ENCODE data around the gene EPHA8. TPM values are rescaled to one million over a fixed set of nuclear protein-coding genes. Genes with fewer than 3 reads are reported as not detected.

Gene EPHA8
- total RNA-seq, 1 donor from 2014 or later, result 0.51 TPM

- no peak for TF ChIP-seq CTCF (IDR thresholded peaks at IDR 0.05)
- no peaks in the 10 kb centered on the region for H3K9me3 Mint-ChIP-seq (ENCODE audit: unreplicated experiment)
- no peak overlapping the region for H3K27ac Mint-ChIP-seq (ENCODE audit: unreplicated experiment)
- H3K27me3 Mint-ChIP-seq (ENCODE audit: unreplicated experiment), result peaks cover 30% of the 10 kb centered on the region
- no peaks in the 10 kb centered on the region for H3K4me1 Mint-ChIP-seq (ENCODE audit: unreplicated experiment)
- no peak for DNase-seq (ENCODE audit: extremely low spot score, unreplicated experiment)
- H3K36me3 Mint-ChIP-seq (ENCODE audit: unreplicated experiment), result no peaks in the 10 kb centered on the region
- no peak overlapping the region for H3K4me3 Mint-ChIP-seq (ENCODE audit: unreplicated experiment)
These were observed 13.3 kb downstream of the EPHA8 start for GRCh38 chr1:22576617-22577016.

- TF ChIP-seq CTCF (IDR thresholded peaks at IDR 0.05), result no peak
- Mint-ChIP-seq H3K36me3 (ENCODE audit: unreplicated experiment) (no peaks in the 10 kb centered on the region), H3K9me3 (ENCODE audit: unreplicated experiment) (no peaks in the 10 kb centered on the region), H3K27ac (ENCODE audit: unreplicated experiment) (no peak overlapping the region), H3K4me1 (ENCODE audit: unreplicated experiment) (no peaks in the 10 kb centered on the region), H3K27me3 (ENCODE audit: unreplicated experiment) (peaks cover 27% of the 10 kb centered on the region), H3K4me3 (ENCODE audit: unreplicated experiment) (no peak overlapping the region)
- no peak for DNase-seq (ENCODE audit: extremely low spot score, unreplicated experiment)
These were observed 15.6 kb downstream of the EPHA8 start for GRCh38 chr1:22578732-22579361.

GRCh38 chr1:22579541-22580155 lies 16.4 kb downstream of the EPHA8 start:
- DNase-seq (ENCODE audit: extremely low spot score, unreplicated experiment), result no peak
- H3K9me3 Mint-ChIP-seq (ENCODE audit: unreplicated experiment), result no peaks in the 10 kb centered on the region
- peaks cover 22% of the 10 kb centered on the region for H3K27me3 Mint-ChIP-seq (ENCODE audit: unreplicated experiment)
- H3K36me3 Mint-ChIP-seq (ENCODE audit: unreplicated experiment), result no peaks in the 10 kb centered on the region
- H3K4me3 Mint-ChIP-seq (ENCODE audit: unreplicated experiment), result no peak overlapping the region
- H3K4me1 Mint-ChIP-seq (ENCODE audit: unreplicated experiment), result no peaks in the 10 kb centered on the region
- no peak overlapping the region for H3K27ac Mint-ChIP-seq (ENCODE audit: unreplicated experiment)
- TF ChIP-seq CTCF (IDR thresholded peaks at IDR 0.05), result no peak

- H3K27me3 Mint-ChIP-seq (ENCODE audit: unreplicated experiment), result peaks cover 20% of the 10 kb centered on the region
- H3K36me3 Mint-ChIP-seq (ENCODE audit: unreplicated experiment), result no peaks in the 10 kb centered on the region
- no peak overlapping the region for H3K4me3 Mint-ChIP-seq (ENCODE audit: unreplicated experiment)
- no peak overlapping the region for H3K27ac Mint-ChIP-seq (ENCODE audit: unreplicated experiment)
- no peaks in the 10 kb centered on the region for H3K4me1 Mint-ChIP-seq (ENCODE audit: unreplicated experiment)
- no peak for DNase-seq (ENCODE audit: extremely low spot score, unreplicated experiment)
- no peak for TF ChIP-seq CTCF (IDR thresholded peaks at IDR 0.05)
- no peaks in the 10 kb centered on the region for H3K9me3 Mint-ChIP-seq (ENCODE audit: unreplicated experiment)
These were observed 19.7 kb downstream of the EPHA8 start for GRCh38 chr1:22582661-22583635.

Data from osteocyte (in vitro differentiated cells).